ENCODE measurements around the gene CLINT1.
"Not testable (repeated sequence)": the region's sequence is repeated elsewhere in the genome, so short reads cannot be mapped to it uniquely, and the experiment has no call there.

CLINT1 gene

DNA sequence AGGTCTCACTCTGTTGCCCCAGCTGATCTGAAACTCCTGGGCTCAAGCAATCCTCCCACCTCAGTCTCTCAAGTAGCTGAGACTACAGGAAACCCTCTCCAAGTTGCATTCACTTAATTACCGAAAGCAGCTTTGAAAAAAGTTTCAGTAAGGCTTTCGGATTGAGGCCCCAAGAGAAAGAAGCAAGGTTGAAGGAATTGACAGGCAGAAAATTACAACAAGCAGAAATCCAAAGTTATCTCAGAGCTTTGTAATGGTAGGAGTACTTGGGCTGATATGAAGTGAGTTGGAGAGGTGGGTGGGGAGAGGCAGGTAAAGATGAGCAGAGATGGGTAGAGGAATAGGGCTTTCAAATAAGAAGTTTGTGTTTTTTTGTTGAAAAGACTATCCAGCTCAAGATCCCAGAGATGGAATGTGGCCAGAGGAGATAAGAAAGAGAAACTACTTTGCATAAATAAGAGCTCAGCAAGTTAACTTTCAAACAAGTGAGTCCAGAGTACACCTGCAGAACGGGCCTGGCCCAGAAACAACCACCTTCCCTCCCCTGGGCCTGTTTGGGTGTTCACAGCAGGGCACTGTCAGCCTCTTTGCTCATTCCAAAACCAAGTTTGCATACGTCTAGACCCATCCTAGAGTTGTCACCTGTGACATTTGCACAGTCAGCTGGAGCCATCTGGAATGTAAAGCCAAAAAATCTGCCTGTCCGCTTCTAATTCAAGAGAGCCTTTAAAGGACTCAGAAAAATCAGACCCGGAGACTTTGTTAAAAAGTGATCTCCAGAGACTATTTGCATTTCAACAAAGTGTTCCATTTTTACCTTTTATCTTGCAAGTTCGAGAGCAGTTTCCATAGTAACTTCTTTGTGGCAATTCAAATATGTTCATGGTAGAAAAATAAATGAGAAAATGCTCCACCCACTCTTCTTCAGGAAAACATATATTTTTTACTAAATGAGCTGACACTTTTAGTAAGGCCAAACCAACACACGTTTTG, 2.2 kb upstream of the CLINT1 start:
- DNase-seq, result no peak

DNA sequence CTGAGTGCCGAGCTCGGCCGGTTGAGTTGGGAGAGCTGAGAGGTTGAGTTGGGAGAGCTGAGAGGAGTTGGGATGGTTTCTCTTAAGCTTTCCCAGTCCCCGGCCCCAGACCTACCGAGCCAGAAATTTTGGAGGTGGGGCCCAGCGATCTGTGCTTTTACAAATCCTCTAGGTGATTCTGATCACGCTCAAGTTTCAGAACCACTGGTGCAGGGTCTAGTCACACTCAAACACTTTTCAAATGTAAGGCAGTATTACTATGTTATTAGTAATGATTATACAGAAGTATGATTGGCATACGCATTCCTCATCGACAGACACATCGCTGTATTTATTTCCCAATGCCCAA, 256 bp upstream of the CLINT1 start:
- no peak for DNase-seq

DNA sequence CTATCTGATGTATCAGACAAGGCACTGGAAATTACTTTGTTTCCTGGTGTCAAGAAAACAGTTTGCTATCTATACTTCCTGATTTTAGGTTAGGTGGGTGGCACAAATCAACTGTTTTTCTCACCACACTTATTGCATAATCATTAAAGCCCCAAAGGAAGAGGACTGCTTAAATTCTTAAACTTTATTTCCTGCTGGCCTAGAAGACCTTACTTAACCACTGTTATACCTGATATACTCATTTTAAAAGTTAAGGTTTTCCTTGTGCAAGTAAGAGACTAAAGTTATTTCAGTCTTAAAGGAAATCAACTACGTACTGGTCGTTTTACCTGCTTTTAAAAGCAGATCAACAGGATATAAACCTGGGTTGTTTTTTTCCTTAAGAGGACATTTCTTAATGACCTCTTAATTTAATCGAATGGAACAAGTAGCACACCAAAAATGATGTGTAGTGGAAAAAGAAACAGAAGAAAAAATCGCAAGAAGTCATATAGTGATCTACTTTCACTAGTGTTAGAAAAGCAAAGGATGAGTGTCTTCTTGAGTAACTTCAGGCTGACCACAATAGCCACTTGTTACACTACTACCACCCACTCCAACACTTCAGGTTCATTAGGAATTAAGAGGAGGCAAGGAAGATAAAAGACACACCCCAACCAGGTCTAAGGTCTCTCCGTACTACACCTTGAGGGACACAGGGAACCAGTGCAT, 974 bp downstream of the CLINT1 start:
- no peak for DNase-seq

DNA sequence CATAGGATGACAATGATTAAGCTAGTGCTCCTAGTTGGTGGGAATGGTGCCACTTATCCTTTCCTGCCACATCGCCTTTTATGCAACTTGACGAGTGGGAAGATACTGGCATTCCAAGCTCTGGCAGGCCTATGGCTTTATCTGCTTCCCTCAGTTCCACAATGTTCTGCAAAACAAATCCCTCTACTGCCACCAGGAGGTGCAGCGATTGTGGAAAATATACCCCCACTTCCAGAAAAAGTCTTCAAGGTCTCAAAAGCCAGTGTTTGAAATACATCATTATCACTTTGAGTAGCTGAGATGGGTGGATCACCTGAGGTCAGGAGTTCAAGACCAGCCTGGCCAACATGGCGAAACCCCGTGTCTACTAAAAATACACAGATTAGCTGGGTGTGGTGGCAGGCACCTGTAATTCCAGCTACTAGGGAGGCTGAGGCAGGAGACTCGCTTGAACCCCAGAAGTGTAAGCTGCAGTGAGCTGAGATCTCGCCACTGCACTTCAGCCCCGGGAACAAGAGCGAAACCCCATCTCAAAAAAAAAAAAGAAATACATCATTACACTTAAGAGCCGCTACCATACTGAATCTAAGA, 3.4 kb downstream of the CLINT1 start:
- peak; percentile 49 for DNase-seq

DNA sequence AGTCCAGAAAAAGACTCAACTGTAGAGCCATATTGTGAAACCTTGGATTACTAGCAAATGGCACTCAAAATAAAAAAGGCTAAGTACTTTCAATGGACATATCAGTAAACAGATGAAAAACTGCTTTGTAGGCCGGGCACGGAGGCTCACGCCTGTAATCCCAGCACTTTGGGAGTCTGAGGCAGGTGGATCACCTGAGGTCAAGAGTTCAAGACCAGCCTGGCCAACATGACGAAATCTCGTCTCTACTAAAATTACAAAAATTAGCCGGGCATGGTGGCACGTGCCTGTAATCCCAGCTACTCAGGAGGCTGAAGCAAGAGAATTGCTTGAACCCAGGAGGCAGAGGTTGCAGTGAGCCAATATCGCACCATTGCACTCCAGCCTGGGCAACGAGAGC, 5.6 kb downstream of the CLINT1 start:
- not testable (repeated sequence) for DNase-seq

DNA sequence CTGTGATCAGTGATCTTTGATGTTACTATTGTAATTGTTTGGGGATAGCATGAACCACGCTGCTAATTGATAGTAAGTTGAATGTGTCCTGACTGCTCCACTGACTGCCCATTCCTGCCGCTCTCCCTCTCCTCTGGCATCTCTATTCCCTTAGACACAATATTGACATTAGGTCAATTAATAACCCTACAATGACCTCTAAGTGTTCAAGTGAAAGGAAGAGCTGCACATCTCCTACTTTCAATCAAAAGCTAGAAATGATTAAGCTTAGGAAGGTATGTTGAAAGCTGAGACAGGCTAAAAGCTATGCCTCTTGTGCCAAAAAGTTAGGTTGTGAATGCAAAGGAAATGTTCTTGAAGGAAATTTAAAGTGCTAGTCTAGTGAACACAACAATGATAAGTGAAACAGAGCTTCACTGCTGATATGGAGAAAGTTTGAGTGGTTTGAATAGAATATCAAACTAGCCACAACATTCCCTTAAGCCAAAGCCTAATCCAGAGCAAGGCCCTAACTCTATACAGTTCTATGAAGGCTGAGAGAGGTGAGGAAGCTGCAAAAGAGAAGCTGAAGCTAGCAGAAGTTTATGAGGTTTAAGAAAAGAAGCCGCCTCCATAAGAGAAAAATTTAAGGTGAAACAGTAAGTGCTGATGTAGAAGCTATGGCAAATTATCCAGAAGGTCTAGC, 12.9 kb downstream of the CLINT1 start:
- DNase-seq, result no peak

DNA sequence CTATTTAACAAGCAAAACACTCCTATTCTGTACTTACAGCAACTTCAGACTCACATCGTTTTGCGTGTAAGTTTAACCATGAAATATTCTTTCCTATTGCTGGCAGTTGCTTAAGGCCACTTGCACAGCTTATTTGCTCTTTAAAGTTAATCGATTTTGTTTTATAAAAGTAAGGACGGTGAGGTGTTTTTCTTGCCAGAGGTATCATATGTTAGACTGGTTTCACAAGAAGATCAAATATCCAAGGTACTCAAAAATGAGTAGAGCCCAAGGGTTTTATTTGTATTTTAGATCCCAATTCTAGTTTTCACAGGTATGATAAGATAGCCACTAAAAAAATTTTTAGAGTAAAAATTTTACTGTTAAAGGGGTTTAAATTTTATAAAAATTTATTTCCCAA, 16.2 kb downstream of the CLINT1 start:
- DNase-seq, result peak; percentile 59

DNA sequence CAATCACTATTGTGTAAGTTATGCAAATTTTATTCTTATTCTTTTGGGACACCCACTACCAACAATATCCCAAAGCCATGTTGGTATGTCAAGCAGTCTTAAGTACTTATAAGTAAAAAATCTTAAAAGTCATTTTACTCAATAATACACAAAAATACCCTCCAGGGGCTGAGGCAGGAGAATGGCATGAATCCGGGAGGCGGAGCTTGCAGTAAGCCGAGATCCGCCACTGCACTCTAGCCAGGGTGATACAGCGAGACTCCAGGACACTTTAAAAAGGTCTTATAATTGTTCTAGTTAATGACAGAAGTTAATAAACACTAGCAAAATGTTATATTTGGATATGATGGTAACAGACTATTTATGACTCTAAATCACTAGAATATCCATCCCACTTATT, 16.8 kb downstream of the CLINT1 start:
- no peak for DNase-seq

DNA sequence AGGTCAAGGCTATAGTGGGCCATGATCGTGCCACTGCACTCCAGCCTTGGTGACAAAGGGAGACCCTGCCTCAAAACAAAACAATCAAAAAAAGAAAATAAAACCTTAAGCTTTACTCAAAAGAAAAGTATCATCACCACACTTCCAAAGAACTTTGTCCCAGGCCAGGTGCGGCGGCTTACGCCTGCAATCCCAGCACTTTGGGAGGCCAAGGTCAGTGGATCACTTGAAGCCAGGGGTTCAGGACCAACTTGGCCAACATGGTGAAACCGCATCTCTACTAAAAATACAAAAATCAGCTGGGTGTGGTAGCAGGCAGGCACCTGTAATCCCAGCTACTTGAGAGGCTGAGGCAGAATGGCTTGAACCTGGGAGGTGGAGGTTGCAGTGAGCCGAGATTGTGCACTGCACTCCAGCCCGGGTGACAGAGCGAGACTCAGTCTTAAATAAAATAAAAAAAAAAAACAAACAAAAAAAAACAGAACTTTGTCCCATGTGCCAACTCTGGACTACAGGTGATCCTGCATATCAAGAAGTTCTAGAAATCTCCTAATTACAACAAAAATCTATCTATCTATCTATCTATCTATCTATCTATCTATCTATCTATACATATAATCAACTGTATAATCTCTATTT, 19.7 kb downstream of the CLINT1 start:
- no peak for DNase-seq

DNA sequence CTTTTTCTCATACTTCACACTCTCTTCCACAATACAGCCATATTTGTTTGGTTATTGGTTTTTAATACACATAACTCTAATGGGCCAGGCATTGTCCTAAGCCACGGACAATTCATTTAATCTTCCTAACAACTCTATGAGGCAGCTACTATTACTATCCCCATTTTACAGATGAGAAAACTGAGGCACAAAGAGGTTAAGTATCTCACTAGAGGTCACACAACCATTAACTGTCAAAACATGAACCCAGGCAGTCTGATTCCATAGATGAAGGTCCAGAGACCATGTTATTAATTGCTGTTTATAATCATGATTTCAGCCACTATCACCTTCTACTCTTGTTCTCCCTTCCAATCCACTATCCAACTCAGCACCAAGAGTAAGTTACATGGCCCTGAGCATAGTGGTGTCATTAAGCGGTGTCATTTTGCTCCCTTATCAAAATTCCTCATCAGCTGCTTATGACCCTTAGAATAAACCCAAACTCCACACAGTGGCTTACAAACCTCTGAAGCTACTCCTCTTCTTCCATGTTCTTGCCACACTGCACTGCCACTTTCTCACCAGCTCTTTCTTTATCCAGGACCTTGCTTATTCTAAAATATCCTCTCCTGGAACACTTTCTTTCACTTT, 22.7 kb downstream of the CLINT1 start:
- DNase-seq, result no peak

DNA sequence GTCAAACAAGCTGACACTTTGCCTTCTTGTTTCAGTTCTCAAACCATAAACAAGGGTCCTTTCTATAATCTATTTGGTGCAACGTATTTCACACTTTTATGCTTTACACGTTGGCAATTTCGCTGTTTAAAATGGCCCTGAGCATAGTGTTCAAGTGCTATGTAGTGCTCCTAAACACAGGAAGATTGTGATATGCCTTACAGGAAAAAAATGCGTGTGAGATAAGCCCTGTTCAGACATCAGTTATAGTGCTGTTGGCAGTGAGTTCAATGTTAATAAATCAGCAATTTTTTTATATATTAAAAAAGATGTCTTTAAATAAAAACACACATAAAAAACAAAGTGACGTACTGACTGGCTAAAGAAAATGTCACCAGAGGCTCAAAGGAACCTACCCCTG, 23.9 kb downstream of the CLINT1 start:
- no peak for DNase-seq

DNA sequence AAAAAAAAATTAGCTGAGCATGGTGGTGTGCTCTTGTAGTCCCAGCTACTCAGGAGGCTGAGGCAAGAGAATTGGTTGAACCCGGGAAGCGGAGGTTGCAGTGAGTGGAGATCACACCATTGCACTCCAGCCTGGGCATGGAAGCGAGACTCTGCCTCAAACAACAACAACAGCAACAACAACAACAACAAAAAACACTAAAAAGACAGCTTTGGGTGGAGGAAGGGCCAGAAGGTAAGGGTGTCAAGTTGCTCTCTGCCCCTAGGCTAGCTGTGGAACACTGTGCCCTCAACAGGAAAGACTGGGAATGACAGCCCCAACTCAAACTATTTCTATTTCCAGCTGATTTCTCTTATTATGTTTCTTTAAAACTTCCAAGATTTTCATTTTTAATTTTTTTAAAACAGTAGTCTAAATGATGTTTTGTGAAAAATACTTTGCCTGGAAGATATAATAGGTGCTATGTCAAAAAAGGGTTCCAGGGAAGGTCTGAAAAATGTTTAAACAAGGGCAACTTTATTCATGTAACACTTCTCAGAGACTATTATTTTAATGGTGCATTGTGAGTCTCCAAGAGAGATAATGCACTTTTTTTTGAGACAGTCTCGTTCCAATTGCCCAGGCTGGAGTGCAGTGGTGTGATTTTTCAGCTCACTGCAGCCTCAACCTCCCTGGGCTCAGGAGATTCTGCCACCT, 29.9 kb downstream of the CLINT1 start:
- DNase-seq, result no peak

DNA sequence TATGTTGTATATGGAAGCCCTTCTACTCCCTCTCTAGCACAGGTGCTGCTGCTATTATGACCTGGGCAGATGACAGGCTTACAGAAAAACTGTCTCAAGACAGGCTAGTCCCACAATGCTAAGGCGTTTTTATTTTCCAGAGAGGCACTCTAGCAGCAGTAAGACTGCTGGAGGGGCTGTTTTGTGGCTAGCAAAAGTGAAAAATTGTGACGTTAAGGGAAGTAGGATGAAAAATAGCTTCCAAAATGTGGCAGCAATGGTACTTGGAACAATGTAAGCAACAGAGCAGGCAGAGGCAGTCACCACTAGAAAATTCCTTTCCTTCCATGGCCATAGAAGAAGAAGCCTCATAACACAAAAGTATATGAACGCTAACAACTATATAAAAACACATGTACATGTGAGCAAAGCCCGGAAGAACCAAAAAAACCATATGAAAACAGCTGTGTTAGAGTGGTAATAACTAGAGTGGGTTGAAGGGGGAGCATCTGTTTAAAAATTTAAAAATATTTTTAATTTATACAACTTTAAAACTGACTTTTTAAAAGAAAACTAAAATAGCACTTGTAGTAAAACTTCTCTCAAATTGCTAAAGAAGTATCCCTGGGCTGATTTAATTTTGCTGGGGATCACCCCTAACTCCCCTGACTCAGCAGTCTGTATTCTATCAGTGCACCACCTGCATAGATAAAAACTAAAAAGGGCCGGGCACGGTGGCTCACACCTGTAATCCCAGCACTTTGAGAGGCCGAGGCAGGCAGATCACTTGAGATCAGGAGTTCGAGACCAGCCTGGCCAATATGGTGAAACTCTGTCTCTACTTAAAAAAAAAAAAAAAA, 30.6 kb downstream of the CLINT1 start:
- no peak for DNase-seq

DNA sequence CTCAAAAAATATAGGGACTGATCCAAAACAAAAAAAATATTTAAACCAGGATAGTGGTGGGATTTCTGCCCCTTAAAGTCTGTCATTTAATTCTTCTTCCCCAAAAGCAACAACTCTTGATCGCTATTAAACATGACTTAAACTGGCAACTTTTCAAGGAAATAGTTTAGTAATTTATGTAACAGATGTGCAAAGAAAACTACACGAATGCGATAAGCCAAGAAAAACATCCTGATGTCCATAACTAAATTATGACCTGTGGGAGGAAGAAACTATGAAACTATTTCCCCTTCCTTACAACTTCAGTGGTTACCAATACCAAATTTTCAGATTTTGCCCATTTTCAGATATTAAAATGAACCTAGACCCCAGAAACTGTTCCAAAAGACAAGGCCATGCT, 31.5 kb downstream of the CLINT1 start:
- no peak for DNase-seq

DNA sequence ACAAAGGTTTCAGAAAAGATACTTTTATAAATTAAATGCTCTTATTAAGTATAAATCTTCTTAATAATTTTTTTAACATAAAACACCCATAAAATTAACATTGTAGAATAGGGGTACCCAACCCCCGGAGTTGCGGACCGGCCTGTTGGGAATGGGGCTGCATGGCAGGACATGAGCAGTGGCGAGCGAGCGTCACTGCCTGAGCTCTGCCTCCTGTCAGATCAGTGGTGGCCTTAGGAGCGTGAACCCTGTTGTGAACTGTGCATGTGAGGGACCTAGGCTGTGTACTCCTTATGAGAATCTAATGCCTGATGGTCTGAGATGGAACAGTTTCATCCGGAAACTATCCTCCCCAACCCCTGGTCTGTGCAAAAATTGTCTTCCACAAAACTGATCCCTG, 35.3 kb downstream of the CLINT1 start:
- no peak for DNase-seq

DNA sequence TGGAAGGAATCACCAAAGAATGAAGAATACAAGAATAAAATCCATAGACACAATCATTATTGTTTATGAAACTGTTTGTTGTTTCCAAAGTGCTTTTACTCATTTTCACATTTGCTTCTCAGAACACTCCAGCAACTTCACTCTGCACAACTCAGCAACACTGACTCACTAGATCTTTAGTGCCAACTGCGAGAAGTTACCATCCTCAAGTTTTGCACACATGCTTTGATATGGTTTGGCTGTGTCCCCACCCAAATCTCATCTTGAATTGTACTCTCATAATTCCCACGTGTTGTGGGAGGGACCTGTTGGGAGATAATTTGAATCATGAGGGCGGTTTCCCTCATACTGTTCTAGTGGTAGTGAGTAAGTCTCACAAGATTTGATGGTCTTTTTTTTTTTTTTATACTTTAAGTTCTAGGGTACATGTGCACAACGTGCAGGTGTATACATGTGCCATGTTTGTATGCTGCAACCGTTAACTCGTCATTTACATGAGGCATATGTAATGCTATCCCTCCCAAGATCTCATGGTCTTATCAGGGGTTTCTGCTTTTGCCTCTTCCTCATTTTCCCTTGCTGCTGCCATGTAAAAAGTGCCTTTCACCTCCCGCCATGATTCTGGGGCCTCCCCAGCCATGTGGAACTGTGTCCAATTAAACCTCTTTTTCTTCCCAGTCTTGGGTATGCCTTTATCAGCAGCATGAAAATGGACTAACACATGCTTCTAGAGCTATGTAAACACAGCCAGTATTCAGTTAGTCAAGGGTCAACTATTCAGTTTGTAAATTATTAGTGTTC, 36.9 kb downstream of the CLINT1 start:
- DNase-seq, result no peak

DNA sequence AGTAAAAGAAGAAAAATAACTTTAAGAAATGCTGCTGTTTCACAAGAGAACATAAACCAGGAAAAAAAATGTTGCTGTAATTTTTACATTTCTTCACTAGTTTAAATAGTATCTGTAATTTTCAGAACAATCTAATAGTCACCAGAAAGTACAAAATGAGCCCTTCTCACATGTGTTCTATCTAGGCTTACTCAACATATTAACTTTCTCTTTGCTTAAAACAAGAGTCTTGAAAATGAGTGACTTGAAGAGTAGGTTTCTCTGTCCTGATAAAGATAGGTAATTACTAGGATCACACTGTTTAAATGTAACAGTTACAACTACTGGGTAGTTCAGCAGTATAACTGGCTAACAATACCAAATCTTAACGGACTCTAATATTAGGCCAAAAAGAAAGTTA, 37.5 kb downstream of the CLINT1 start:
- DNase-seq, result no peak

DNA sequence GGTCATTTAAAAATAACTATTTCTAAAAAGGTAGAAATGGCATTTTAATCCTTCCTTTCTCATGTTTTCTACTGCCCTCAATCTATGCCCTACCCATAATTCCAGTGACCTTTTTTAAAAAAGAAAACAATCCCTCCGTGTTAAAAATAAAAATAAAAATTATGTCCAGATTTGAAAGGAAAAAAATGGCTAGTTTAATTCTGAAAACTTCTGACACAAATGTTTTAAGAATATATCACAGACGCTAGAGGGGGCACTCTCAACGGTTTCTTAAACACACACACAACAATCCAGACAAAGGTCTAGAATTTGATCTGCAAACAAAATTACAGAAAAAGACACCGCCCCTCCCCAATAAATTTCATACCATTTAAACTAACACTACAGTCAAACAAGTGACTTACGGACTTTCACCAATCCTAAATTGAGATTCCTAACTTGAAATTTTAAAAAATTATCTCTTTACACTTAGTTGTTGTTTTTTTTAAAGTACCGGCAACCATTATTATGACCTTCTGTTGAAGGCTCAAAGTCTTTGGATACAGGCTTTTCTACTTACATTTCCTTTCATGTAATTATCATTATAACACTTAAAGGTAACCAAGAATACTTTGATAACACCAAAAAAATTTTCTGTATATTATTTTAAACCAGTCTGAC, 38.2 kb downstream of the CLINT1 start:
- peak; percentile 22 for DNase-seq

DNA sequence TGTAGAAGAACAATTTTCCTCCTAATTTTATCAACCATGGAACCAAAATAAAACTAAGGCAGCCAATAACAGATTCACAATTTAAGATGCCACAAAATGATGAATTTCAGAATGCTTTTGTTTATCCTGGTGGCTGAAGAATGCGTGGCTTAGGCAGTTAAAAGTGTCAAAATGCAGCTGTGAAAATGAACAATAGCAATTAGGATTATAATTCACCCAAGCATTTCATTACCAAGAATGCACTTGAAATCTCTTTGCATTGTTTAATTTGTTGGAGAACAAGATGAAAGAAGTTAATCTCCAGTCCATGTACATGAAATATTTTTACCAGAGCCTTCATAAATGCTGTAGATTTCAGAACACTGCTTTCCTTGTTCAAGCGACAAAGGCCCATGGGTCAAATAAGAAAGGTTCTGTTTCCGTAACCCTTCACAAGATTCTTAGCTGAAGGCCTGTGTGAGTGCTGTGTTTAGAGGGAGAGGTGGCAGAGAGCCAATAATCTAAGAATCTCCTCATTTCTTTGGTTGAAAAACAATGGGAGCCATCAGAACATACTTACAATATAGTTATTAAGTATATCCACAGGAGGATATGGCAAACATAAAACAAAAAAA, 39.3 kb downstream of the CLINT1 start:
- no peak for DNase-seq

All from NCI-H2029 (cell line).